Measurements from ENCODE around the gene ALKBH1.

DNA sequence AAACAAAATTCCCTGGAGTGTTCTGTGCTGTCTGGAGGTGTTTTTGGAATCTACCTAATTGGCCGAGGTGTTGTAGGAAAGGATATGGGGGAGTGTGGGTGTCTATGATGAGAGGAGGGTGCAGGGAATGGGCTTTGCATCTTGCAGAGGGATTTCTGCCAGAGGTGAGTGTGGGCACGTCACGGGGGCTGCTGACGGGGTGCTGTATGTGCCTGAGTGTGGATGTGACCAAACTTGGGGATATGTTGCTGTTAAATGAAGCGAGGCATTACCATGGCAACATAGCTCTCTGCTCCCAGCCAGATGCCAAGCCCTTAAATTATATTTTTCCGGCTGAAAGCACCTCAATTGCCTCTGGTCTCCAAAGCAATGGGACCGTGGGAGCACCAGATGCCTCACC lies 47.1 kb downstream of the ALKBH1 start:
- TF ChIP-seq, protein P1, sequence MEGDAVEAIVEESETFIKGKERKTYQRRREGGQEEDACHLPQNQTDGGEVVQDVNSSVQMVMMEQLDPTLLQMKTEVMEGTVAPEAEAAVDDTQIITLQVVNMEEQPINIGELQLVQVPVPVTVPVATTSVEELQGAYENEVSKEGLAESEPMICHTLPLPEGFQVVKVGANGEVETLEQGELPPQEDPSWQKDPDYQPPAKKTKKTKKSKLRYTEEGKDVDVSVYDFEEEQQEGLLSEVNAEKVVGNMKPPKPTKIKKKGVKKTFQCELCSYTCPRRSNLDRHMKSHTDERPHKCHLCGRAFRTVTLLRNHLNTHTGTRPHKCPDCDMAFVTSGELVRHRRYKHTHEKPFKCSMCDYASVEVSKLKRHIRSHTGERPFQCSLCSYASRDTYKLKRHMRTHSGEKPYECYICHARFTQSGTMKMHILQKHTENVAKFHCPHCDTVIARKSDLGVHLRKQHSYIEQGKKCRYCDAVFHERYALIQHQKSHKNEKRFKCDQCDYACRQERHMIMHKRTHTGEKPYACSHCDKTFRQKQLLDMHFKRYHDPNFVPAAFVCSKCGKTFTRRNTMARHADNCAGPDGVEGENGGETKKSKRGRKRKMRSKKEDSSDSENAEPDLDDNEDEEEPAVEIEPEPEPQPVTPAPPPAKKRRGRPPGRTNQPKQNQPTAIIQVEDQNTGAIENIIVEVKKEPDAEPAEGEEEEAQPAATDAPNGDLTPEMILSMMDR (IDR thresholded peaks at IDR 0.05; ENCODE audit: extremely low read depth in 1 of 2, insufficient read depth in 1 of 2, low read depth in 1 of 2, low read length in 2 of 2): no peak
- TF ChIP-seq EZH2 (IDR thresholded peaks at IDR 0.05; ENCODE audit: borderline replicate concordance, low read depth, low read length, severe bottlenecking): no peak

All from endothelial cell of umbilical vein (primary cell).